Fibroblast of skin of right quadriceps (primary cell): ENCODE data around the gene RPUSD4.
A peak's percentile ranks its signal among the peaks of the same experiment; 100 is the strongest.
"Not testable (repeated sequence)": the region's sequence is repeated elsewhere in the genome, so short reads cannot be mapped to it uniquely, and the experiment has no call there.

Experiments
- DNase-seq: peaks from one replicate; pipeline ENCODE4 v3.0.0-alpha.2; 2013

Gene RPUSD4, protein sequence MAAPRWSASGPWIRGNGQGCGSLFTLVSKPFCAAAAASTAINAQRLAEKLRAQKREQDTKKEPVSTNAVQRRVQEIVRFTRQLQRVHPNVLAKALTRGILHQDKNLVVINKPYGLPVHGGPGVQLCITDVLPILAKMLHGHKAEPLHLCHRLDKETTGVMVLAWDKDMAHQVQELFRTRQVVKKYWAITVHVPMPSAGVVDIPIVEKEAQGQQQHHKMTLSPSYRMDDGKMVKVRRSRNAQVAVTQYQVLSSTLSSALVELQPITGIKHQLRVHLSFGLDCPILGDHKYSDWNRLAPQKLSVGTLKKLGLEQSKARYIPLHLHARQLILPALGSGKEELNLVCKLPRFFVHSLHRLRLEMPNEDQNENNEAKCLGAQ

DNA sequence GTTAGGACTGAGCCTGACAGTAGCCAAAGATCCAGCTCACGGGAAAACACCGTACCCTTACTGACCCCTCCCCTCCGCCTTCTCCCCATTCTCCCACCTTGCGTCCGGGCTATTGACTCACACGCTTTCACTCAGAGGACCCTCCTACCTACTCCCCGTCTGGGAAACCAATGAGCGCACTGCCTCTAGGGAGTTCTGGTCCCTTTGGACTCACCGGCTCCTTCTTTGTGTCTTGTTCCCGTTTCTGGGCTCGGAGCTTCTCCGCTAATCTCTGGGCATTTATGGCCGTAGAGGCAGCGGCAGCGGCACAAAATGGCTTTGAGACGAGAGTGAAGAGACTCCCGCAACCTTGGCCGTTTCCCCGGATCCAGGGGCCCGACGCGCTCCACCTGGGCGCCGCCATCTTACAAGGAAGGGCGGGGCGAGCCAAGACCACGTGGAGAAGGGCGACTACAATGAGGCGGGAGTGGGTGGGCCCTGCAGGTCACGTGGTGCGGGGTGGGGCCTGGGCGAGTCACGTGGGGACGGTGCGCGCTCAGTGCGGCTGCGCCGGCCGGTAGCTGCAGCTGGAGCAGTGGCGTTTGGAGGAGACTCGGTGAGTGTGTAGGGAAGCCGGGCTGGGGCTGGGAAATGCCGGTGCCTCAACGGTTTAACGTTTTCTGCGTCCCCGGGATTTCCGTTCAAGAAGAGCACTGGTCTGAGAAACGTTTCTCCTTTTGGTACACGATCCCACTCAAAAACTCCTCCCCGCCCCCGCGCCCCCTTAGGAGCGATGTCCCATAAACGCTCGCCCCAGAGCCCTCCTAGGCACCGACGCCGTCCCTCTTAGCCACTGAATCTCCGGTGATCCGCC lies at the start of gene RPUSD4, which contains the start of gene FAM118B:
Gene RPUSD4, minus strand, starts transcription at position 415 of the 853 bp plus-strand sequence. Its CDS starts 12 bp downstream, at position 403.
Gene FAM118B, plus strand, starts transcription at position 547 of the 853 bp plus-strand sequence. CDS start 23,220 bp downstream, outside the sequence.
- peak; percentile 95 for DNase-seq

DNA sequence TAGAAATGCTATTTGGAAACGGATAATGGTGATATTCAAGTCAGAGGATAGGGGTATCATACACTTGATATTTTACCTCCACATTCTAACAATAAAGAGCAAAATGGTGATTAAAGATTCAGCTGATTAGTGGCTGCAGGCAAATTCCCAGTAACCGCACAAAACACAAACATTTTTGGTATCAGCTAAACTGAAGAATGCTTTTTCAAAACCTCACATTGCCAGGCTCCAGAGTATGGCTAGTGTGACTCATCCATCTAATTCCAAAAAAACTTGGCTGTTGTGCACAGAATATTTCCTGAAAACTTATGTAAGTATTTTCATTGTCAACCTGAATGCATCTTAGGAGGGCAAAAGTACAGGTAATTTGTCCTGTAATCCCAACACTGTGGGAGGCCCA lies 46.3 kb upstream of the RPUSD4 start:
- peak; percentile 60 for DNase-seq

DNA sequence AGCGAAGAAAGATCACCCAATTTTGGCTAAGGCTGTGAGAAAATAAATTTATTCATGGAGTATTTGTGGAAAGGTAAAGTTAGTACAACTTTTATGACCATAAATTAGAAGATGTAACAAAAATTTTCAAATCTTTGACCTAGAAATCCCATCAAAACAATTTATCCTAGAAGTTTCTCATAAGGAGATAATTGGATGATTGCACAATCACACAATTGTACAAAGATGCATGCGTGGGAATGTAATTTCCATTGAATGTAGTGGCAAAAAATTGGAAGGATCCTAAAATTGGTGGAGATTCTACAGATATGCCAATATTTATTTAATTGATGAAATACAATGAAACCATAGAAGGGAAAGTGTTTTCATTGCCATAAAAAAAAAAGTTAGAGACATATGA lies 45.7 kb upstream of the RPUSD4 start:
- DNase-seq, result no peak

DNA sequence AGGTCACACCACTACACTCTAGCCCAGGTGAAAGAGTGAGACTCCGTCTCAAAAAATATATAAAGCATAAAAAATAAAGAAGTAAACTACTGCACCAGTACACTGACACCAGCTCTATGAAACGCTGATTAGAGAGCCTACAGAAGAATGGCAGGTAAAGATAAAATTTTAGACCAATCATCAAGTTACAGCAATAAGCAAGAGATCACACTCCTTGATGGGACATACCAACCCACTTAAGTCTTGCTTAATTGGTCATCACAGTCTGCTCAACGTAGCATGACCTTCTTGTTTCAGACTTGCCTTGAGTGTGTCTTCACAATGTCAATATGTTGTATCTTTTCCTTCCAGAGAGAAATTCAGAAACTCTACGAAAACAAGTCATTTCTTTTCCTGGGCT lies 44.8 kb upstream of the RPUSD4 start:
- no peak for DNase-seq

DNA sequence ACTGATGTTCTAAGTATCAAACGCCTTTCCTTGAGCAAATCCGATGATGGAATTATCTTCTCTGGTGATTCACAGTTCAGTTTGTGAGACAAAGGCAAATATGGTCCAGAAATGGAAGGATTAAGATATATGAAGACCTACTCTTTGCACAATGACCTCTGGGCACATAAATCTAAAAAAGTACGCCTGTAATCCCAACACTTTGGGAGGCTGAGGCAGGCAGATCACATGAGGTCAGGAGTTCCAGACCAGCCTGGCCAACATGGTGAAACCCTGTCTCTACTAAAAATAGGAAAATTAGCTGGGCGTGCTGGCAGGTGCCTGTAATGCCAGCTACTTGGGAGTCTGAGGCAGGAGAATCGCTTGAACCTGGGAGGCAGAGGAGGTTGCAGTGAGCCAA lies 44.1 kb upstream of the RPUSD4 start:
- not testable (repeated sequence) for DNase-seq

DNA sequence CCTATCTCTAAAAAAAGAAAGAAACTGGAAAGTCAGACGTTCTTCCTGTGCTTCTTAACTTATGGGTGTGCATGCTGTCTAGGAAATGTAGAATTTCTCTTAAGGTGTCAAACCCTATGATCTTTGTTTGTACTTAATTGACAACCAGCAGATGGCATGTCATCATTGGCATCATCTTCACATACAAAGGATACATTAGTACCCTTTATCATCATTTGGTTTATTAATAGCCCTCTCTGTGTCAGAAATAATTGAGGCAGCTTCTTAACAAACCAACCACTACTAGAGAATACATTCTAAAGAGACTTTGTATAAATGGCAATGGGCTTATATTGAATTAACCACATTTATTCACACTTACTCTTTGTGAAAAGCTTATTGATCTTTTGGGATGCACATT lies 43.4 kb upstream of the RPUSD4 start:
- DNase-seq, result no peak

DNA sequence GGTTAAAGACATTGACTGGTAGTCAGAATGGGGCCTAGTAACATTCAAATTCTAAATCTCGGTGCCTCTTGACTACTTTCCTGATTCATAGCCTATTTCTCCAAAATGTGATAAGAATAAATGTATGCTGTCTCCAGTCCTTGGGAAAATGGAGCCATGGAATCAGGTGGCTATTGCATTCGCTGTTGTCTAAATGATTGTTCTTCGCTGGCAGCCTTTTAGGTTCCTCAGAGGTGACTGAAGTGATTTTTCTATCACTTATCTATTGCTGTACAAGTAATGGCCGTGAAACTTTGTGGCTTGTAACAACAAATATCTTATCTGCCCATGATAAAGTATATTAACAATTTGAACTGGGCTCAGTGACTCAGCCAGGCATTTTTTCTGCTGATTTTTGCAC lies 41.8 kb upstream of the RPUSD4 start:
- no peak for DNase-seq

DNA sequence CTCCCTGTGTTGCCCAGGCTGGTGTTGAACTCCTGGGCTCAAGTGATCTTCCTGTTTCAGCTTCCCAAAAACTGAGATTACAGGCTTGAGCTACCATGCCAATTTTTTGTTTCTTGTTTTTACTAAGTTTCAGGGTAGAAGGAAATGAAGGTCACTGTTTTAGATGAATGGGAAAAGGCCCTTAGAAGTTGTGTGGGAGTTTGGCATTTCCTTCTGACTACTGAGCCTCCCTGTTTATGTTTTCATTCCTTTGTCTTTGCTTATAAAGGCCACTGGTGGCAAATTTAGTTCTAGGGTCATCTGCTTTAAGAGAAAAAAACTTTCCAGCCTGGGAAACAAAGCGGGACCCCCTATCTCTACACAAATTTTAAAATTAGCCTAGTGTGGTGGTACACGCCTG lies 35.2 kb upstream of the RPUSD4 start:
- no peak for DNase-seq

DNA sequence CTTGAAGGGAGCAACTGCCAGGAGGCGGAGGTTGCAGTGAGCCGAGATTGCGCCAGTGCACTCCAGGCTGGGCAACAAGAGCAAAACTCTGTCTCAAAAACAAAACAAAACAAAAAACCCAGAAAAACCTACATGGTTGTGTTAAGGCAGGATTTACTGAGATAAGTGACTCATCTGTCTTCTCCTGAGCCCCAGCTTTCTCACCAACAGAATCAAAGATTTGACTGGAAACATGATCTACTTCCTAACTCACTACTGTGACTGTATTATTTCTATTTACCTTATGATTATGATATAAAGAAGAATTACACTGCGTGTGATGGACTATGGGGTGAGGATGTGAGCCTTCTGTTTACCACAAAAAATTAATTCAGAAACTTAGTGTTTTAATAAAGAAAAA lies 21.9 kb upstream of the RPUSD4 start:
- DNase-seq, result peak; percentile 19

DNA sequence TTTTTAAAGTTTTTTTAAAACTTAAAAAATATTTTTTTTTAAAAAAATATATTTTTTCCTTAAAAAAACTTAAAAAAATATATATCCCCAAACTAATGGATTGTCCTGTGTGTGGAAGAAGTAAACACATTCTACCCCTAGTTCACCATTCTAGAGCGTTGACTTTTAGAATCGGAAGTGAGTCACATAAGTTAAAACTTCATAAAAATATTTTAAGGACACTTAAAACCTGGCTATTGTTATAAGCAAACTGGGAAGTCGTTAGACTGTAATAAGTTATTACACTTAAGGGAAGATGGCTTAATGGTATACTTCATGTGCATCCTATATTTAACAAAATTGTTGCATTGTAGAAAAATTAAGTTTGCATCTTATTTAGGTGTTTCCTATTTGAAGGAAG lies 21.2 kb upstream of the RPUSD4 start:
- no peak for DNase-seq

DNA sequence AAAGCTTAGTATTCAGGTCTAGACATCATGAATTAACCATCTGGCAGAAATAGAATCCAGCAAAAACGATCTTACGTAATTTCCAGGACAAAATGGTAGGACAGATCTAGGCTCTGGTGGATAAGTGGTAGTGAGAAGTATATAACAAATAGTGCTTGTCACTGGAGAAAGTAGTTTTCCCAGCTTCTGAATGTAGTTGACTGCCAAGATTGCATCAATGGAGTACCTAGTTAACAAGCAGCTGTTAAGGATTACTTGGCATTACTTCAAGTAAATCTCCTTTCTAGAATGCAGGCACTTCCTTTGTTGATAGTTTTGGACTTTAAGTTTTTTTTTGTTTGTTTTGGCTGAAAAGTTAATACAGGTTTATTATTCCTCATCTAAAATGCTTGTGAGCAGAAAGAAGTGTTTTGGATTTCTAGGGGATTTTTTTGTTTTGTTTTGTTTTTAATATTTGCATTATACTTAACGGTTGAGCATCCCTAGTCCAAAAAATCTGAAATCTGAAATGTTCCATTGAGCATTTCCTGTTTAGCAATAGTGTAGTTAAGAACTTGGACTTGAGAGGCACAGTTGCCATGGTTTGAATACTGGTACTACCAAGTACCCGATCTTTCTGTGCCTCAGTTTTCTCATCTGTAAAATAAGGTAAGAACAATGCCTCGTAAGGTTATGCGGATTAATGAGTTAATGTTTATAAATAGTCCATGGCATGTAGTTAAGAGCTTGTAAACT lies 20.4 kb upstream of the RPUSD4 start:
- peak; percentile 15 for DNase-seq

DNA sequence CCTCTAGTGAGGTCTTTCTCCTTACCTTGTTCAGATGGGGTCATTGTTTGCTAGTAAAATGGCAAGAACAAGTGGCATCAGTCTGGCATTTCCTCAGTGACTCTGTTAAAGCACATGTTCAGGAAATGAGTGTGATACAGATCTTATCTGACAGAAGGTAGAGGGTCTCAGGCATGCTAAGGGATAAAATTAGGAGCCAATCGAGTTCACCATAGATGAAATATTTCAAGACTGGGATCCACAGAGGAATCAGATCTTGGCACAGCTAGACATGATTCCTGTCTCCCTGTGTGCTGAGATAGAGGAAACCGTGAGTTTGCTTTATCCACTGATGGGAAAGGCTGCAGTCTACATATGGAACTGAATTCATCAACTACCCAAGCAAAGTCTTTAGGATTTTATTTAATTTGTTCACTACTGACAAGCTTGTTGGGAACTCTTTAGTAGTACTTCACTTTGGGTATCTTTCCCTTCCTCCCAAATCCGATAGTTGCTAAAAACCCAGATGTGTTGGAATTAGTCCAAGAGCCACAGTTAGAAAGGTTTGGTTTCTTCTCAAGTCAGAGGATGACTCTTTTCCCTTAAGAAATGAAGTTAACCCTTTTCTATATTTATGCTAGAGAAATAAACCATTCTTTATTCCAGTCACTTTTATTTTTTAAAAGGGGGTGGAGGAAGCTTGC lies 18.5 kb upstream of the RPUSD4 start:
- DNase-seq, result peak; percentile 57

DNA sequence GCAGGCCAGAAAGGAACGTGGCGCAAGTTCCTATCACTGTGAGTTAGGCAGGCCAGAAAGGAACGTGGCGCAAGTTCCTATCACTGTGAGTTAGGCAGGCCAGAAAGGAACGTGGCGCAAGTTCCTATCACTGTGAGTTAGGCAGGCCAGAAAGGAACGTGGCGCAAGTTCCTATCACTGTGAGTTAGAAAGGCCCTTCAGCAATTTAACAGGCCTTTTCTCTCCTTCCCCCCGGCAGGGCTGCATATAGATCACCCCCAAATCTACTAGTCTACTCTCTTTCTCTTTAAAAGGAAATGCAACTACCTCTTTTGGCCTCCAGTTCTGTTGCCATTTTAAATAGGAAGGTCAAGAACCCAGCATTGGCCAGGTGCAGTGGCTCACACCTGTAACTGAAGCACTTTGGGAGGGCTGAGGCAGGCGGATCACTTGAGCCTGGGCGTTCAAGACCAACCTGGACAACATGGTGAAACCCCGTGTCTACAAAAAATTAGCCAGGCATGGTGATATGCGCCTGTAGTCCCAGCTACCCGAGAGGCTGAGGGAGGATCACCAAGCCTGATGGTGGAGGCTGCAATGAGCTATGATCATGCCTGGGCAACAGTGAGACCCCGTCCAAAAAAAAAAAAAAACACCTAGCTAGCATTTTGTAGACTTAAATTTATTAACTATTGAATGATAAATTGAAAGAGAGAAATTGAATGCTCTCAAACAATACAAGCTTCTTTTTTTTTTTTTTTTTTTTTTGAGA lies 15.1 kb upstream of the RPUSD4 start:
- DNase-seq, result no peak

DNA sequence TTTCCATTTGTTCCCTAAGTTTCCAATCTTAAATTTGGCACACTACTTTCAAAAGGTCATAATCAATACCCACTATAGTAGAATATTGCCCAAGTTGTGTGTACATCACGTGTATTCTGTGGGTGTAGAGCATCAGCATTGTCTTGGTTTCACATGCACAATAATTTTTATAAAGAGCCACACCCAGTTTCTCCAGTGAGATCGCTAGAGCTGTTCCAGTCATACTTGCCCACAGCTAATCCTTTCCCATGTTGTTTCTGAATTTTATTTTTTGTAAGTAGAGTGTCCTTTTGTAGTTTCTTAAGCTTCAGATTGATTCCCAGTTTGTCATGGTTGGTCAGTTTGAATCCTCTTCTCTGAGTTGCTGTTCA lies 13.8 kb upstream of the RPUSD4 start:
- no peak for DNase-seq

DNA sequence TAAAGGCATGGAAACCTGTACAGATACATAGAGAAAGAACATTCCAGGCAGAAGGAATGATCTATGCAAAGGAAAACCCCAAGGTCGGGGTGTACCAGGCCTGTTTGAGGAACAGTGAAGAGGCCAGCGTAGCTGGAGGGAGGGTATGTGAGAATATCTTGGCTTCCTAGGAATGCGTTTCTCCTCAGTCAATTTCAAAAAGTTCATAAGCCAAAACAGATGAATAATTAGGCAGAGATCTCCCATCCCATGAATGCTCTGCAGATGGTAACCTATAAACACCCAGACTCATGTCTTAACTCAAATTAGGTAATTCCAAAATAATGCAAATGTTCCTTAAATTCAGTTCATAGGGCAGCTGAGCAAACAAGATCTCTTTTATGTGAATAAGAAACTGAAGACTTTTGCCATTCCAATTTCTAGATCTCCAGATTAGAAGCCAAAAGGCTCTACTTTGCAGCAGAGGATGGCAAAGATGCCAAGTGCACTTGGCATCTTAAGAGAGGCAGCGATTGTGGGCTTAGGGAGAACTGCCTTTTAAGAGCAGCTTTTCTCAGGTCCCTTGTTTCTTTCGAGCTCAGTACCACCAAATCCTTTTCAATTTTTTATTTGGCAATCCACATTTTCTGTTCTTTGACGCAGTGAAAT lies 13.3 kb upstream of the RPUSD4 start:
- DNase-seq, result no peak

DNA sequence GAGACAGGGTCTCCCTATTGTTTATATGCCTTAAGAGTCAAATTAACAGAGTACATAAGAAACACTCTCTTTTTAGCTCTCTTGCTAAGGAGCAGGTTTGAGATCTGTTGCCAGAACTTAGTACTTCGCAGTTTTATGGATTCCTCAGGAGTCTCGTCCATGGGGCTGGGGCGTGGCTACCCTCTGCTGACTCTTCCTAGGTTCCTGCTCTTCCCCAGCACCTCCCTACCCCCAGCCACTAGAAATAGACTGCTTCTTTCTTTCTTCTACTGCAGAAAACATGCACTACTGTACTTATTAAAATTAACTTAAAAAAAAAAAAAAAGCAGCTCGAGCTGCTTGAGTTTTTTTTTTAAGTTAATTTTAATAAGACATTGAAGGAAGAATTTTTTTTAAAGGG lies 8.1 kb upstream of the RPUSD4 start:
- no peak for DNase-seq

DNA sequence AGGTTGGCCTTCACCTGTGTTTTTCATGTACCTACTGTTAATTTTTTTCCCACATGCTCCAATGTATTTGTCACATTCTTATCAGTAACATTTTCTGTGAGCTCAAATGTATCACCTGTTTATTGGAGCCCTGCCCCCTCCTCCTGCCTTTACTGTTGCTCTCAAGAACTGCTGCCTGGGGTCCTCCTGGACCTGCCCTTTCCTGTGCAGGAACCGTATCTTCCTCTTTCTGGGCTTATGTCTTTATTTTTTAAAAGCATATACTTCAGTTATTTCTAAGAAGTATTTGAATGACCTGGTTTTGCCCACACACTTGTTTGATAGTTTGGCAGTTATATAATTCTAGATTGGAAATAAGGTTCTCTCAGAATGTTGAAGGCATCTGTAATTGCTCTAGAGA lies 6.0 kb upstream of the RPUSD4 start:
- no peak for DNase-seq

DNA sequence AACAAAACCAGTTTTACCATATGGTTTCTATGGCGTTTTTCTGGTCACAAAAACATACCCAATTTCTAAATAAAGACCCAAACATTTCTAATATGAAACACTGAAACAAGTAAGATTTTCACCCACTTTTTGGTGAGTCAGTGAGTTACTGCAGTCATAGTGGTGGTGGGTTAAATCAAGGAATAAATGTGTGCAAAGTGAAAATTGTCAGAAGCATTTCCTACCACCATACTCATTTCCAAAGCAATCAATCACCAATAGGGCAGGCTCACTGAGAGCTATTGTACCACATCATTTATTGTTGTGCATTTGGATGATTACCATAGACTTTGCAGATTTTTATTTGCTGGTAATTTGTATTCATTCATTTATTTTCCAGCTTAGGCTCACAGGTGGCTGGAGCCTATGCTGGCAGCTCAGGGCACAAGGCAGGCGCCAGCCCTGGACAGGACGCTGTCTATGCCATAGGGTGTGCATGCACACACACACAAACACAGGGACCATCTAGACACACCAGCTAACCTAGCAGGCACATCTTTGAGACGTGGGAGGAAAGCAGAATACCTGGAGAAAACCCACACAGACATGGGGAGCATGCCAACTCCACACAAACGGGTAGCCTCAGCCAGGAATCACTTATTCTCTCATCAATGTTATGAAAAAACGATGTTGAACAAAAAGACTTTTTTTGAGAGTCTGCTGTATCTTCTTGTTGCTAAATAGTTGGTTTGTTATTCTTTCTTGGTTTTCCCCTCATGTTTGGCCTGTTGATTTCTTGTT lies 5.3 kb upstream of the RPUSD4 start:
- DNase-seq, result no peak

DNA sequence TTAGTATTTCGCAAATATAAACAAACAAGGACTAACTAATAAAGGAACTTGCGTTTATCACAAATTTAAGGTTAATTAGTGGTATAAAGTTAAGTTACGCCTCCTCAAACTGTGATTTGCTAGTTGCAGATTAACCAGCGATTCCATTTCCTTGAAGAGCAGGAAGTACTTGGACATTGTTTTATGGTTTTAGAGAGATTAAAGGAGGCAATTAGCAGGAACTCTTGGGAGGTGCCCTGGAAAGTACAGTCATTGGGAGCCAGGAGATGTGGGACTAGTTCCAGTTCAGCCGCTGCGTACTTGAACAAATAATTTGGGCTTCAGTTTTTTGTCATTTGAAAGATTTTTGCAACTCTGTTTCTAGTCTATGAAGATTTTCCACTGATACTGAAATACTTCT lies 3.4 kb upstream of the RPUSD4 start:
- DNase-seq, result no peak

DNA sequence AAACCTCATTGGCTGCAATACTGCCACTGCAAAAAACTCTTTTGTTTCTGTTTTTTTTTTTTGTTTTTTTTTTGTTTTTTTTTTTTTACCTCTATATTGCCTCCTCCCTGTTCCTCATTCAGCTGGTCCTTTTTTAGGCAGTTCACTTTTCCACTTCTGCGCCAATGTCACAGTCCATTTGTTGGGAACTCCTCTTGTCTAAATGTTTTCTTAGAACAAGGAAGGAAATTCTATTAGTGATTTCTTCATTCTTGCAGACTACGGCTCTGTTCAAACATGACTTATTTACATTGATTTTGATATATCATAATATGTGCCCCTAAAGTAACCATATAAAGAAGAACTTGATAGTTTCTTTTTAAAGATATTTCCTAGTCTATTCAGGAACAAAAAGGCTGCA lies 3.0 kb upstream of the RPUSD4 start:
- DNase-seq, result no peak
